ENCODE results near the gene ZDHHC22. TPM values are rescaled to one million over a fixed set of nuclear protein-coding genes. Genes with fewer than 3 reads are reported as not detected.

ZDHHC22 gene
- total RNA-seq, 1 experiment from 2014 or later: not detected

GRCh38 chr14:77114609-77115008 is 27.0 kb downstream of the ZDHHC22 start:
- Histone ChIP-seq H3K9me3 (ENCODE audit: insufficient read depth, low read depth) (no peaks in the 10 kb centered on the region), H3K4me3 (no peak overlapping the region), H3F3A (ENCODE audit: insufficient read depth, low read depth) (0 out of 2 replicates have a peak, but pooled peaks cover 5% of the 10 kb centered on the region), H4K20me1 (ENCODE audit: insufficient read depth) (no peaks in the 10 kb centered on the region), H2AFZ (no peak overlapping the region), H3K4me1 (replicated peaks; ENCODE audit: insufficient read depth) (peaks cover 5% of the 10 kb centered on the region; the same call in 1 of the 2 replicates), H3K4me2 (no peak overlapping the region), H3K36me3 (ENCODE audit: low read depth) (peaks cover 26% of the 10 kb centered on the region), H3K79me2 (ENCODE audit: low read depth) (no peaks in the 10 kb centered on the region), H3K9me2 (ENCODE audit: insufficient read depth) (no peaks in the 10 kb centered on the region), H3K27me3 (ENCODE audit: insufficient read depth, low read depth) (no peaks in the 10 kb centered on the region), H3K27ac (no peak overlapping the region)
- BruUV-seq (replicated peaks): no TSS peak
- CTCF ChIA-PET: interaction anchor here (0.6 kb wide), 1 partner anchor 130 kb away, joined by 15 read pairs; no protein-coding TSS in a partner anchor
- POLR2A ChIA-PET (ENCODE audit: unreplicated experiment): no interaction called here
- no peak for DNase-seq
- TF ChIP-seq CTCF (conservative IDR thresholded peaks at IDR 0.05) (no peak), EZH2 (IDR thresholded peaks at IDR 0.05; ENCODE audit: low read depth) (no peak)
- intact Hi-C loops (cut with micrococcal nuclease; ENCODE audit: unreplicated experiment): no loop called here

- CTCF ChIA-PET: interaction anchor here (0.9 kb wide), 1 partner anchor 238 kb away, joined by 3 read pairs; no protein-coding TSS in a partner anchor
- Histone ChIP-seq H3K4me1 (replicated peaks; ENCODE audit: insufficient read depth) (peaks cover 5% of the 10 kb centered on the region; the same call in 1 of the 2 replicates), H3K79me2 (ENCODE audit: low read depth) (no peaks in the 10 kb centered on the region), H3K9me2 (ENCODE audit: insufficient read depth) (no peaks in the 10 kb centered on the region), H2AFZ (no peak overlapping the region), H3F3A (ENCODE audit: insufficient read depth, low read depth) (0 out of 2 replicates have a peak, but pooled peaks cover 5% of the 10 kb centered on the region), H3K4me3 (no peak overlapping the region), H3K27me3 (ENCODE audit: insufficient read depth, low read depth) (no peaks in the 10 kb centered on the region), H3K27ac (no peak overlapping the region), H3K36me3 (ENCODE audit: low read depth) (peaks cover 26% of the 10 kb centered on the region), H3K4me2 (no peak overlapping the region), H3K9me3 (ENCODE audit: insufficient read depth, low read depth) (no peaks in the 10 kb centered on the region), H4K20me1 (ENCODE audit: insufficient read depth) (no peaks in the 10 kb centered on the region)
- TF ChIP-seq CTCF (conservative IDR thresholded peaks at IDR 0.05): no peak
- TF ChIP-seq EZH2 (IDR thresholded peaks at IDR 0.05; ENCODE audit: low read depth): no peak
- no peak for DNase-seq
- POLR2A ChIA-PET (ENCODE audit: unreplicated experiment): interaction anchor here (0.5 kb wide), 2 partner anchors 11 to 21 kb away, joined by 4 to 6 read pairs; no protein-coding TSS in a partner anchor
- intact Hi-C loops (cut with micrococcal nuclease; ENCODE audit: unreplicated experiment): no loop called here
- no TSS peak for BruUV-seq (replicated peaks)
These were observed 27.9 kb downstream of the ZDHHC22 start for GRCh38 chr14:77113644-77114043.

GRCh38 chr14:77111021-77111420 is 30.6 kb downstream of the ZDHHC22 start:
- Histone ChIP-seq H3K9me3 (ENCODE audit: insufficient read depth, low read depth) (no peaks in the 10 kb centered on the region), H3F3A (ENCODE audit: insufficient read depth, low read depth) (peaks cover 11% of the 10 kb centered on the region; the same call in 1 of the 2 replicates), H4K20me1 (ENCODE audit: insufficient read depth) (no peaks in the 10 kb centered on the region; the same call in 1 of the 2 replicates), H3K4me2 (no peak overlapping the region), H3K27me3 (ENCODE audit: insufficient read depth, low read depth) (no peaks in the 10 kb centered on the region), H3K36me3 (ENCODE audit: low read depth) (peaks cover 46% of the 10 kb centered on the region), H2AFZ (no peak overlapping the region), H3K27ac (peak overlapping the region; percentile 21; the same call in 1 of the 2 replicates), H3K79me2 (ENCODE audit: low read depth) (no peaks in the 10 kb centered on the region), H3K4me1 (replicated peaks; ENCODE audit: insufficient read depth) (peaks cover 5% of the 10 kb centered on the region; the same call in 1 of the 2 replicates), H3K4me3 (no peak overlapping the region), H3K9me2 (ENCODE audit: insufficient read depth) (no peaks in the 10 kb centered on the region)
- ChIA-PET POLR2A (ENCODE audit: unreplicated experiment) (interaction anchor here (0.6 to 1.5 kb wide), 9 partner anchors 12 to 1549 kb away, joined by 3 to 24 read pairs (median 4); no protein-coding TSS in a partner anchor), CTCF (interaction anchor here (1.0 to 1.9 kb wide), 7 partner anchors 12 to 205 kb away, joined by 3 to 23 read pairs (median 5); no protein-coding TSS in a partner anchor)
- DNase-seq: peak; percentile 76 to 93
- no TSS peak for BruUV-seq (replicated peaks)
- TF ChIP-seq EZH2 (IDR thresholded peaks at IDR 0.05; ENCODE audit: low read depth) (no peak), CTCF (conservative IDR thresholded peaks at IDR 0.05) (no peak)
- intact Hi-C loops (cut with micrococcal nuclease; ENCODE audit: unreplicated experiment): loop anchor here (1.0 kb wide), 3 partner anchors 12 to 23 kb away; partner anchors contain the start of gene CIPC

Data from PC-9 (cell line).